Germinal center (tissue), 1 donor: ENCODE data around the gene OLFML2A.

Experiments
- DNase-seq: peaks from one replicate; pipeline ENCODE4 v3.0.0; 2012; ENCODE audit warnings: mixed read lengths, low spot score

The OLFML2A gene

DNA sequence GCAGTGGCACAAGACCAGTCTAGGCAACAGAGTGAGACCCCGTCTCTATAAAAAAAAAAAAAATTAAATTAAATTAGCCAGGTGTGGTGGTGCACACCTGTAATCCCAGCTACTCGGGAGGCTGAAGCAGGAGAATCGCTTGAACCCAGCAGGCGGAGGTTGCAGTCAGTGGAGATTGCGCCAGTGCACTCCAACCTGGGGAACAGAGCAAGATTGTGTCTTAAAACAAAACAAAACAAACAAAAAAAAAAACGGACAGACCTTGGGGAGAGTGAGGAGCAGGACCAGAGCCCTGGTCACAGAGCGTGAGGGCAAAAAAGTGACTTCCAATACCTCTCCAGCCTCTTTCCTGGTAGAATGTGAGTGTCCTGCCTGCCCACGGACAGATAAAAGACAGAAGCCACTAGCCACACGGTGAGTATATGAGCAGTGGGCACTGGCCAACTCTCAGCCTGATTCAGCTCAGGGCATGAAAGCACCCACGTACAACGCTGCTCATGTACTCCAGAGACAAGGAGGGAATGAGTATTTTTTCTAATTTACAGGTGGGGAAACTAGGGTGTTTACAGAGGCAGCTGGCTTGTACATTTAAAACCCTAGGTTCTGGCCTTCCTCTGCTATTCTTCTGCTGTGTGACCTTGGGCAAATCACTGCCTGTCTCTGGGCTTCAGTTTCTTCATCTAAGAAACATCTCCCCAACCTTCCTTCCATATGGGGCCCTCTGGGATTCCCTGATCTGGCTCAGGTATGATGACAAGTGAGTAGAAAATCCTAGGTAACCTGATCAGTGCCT lies 1.8 kb downstream of the OLFML2A start:
- no peak for DNase-seq

DNA sequence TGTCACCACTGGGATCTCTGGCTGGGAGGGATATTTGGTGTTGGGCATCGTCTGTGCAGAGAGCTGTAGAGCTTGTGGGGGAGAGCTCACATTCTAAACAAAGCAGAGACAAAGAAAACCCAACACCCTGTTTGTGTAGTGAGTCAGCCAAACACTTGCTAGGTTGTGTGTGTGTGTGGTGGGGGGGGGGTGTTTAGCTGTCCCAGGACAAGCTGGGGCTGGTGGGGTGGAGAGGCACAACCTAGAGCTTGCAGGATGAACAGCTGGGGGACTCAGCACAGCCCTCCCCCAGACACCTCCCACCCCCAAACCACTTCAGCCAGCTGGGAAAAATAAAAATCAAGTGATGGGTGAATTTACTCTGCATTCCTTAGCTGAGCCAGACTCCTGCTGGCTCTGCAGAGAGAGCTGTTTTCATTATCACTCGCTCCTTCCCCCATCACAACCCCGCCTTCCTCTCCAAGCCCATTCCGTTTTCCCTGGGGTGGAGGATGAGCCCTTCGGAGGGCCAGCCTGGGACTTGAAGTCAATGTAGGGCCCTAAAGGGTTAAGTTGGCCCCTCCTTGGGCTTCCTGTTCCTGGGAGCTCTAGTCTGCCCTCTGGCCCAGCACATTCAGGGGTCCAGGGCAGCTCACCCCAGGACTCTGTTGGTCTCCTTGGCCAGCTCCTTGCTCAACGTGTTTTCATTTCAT lies 2.6 kb downstream of the OLFML2A start:
- no peak for DNase-seq

DNA sequence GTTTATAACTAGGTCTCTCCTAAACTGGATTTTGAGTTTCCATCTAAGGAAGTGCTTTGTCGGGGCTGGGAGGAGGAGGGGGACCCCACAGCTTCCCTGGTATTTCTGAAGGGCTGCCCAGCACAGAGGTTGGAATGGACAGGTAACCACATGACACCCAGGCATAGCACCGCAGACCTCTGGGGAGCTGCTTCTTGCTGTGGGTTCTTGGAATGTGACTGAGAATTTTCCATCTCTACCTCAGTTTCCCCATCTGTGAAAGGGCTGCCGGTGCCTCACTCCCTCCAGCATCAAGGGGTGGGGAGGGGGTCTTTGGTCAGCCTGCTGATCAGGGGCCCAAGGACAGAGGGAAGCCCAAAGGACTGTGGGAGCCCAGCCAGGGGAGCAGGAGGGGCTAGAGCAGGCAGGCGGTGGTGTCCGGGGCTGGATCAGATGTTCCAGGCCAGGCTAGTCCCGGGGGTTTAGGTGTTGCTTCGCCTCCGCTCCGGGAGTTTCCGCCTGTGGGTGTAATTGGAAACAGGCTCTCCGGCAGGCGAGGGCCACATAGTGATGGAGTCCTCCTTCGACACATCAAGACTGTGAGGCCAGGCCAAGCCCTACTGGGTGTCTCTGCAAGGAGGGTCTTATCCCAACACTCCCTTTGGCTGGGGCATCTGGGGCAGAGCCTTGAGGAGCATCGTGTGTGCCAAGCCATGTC lies 3.3 kb downstream of the OLFML2A start:
- DNase-seq: no peak

DNA sequence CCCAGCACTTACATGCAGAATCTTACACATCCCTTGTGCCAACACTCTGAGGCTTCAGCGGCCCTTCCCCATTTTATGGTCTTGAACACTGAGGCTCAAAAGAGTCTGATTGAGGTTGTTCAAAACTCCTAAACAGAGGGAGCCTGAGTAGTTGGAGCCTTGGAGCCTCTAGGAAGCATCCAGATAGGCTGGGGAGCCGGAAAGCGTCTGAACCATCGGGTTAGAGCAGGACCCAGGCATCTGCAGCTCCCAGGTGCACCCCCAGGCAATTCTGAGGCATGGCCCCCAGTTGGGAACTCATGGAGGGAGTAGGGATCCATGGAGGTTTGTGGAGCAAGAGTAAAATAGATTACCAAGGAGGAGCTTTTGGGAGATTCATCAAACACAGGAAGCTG lies 3.8 kb downstream of the OLFML2A start:
- no peak for DNase-seq

DNA sequence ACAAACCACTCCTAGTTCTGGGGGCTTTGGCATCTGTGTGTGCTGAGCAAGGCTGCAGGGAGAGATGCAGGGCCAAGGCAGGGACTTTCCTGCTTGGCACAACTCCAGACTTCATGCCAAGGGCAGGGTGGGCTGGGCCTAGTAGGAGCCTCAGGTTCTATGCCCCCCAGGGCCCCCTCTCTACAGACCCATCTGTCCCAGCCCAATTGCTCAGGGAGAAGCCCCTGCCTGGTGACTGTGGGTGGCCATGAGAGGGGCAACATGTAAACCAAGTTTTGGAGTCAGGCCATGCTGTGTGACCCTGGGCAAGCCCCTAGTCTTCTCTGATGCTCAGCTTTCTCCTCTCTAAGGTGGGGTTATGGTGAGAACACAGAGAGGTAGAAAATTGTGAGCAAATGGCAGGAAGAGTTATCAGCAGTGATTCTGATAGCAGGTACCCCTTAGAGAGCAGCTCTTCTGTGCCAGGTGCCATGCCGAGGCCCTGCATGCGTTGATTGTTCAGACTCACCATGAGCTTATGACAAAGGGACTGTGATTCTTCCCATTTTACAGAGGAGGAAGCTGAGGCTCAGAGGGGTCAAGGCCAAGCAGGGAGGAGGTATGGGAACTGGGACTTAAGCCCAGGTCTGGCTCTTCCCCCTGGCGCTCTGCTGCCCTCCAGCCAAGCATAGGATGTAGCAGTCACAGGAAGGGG lies 5.2 kb downstream of the OLFML2A start:
- DNase-seq: no peak

DNA sequence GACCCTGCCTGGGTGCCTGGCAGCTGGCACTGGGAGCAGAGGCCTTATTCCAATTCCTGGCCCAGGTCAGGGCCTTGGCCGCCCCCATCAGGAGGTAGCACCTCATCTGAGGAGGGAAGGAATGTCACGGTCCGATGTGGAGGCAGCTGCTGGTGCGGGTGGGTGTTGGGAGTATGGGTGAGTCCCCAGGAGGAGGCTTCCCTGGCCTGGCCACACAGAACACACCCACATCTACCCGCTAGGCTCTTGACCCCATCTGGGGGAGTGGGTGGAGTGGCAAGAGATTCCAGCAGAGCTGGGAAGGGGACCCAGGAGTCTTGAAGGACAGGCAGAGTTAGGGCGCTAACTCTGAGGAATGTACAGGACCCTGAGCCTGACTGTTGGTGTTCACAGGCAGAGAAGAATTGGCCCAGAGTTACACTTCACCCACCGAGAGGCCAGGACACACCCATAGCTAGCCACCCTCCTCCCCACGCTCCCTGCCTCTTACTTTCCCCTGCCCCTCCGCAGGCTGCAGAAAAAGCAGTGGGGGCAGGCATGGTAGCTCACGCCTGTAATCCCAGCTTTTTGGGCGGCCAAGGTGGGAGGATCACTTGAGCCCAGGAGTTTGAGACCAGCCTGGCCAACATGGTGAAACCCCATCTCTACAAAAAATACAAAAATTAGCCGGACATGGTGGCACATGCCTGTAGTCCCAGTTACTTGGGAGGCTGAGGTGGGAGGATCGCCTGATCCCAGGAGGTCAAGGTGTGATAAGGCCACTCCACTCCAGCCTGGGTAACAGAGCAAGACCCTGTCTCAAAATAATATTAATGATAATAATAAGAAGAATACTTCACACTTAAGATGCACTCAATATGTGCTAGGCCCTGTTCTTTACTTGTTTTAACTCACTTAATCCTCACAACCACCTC lies 6.0 kb downstream of the OLFML2A start:
- no peak for DNase-seq

DNA sequence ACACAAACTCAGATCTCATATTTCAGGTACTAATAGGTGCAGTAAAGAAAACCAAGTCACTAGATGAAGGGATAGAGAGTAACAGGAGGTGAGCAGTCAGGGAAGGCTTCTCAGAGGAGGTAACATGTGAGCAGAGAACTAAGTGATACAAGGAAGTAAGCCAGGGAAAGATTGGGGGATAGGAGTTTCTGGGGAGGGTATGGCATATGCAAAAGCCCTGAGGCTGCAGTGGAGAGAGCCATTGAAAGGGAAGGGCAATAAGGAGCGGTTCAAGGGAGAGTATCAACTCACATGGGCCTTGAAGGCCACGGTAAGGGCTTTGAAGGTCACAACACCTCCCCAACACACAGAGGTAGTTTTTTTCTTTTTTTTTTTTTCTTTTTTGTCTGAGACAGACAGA lies 6.9 kb downstream of the OLFML2A start:
- no peak for DNase-seq

DNA sequence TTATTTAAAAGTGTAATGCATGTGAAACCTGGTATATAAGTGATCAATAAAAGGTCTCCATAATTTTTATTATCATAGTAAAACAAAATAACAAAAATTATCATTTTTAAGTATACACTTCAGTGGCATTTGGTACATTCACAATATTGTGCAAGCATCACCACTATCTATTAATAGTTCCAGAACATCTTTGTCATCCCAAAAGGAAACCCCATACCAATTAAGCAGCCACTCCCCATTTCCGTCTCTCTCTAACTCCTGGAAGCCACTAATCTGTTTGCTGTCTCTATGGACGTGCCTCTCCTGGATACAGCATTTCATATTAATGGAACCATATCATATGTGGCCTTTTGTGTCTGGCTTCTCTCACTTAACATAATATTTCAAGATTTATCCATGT lies 7.6 kb downstream of the OLFML2A start:
- no peak for DNase-seq

DNA sequence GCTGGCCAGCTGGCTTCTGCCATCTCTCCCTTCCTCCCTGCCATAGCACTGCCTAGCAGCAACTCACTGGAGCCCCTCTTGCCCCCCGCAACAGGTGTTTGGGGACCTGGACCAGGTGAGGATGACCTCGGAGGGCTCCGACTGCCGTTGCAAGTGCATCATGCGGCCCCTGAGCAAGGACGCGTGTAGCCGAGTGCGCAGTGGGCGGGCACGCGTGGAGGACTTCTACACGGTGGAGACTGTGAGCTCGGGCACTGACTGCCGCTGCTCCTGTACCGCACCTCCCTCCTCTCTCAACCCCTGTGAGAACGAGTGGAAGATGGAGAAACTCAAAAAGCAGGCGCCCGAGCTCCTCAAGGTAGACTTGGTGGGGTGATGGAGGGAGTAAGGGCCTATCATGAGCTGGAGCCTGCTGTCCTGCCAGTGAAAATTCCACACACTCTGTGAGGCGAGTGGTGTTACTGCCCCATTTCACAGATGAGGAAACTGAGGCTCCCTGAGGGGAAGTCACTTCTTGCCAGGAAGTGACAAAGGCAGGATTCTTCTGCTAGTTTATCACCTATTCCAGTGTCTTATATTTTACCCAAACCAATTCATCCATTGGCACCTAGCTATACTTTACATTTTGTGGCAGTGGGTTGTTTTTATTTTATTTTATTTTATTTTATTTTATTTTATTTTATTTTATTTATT lies 10.1 kb downstream of the OLFML2A start:
- DNase-seq: no peak

DNA sequence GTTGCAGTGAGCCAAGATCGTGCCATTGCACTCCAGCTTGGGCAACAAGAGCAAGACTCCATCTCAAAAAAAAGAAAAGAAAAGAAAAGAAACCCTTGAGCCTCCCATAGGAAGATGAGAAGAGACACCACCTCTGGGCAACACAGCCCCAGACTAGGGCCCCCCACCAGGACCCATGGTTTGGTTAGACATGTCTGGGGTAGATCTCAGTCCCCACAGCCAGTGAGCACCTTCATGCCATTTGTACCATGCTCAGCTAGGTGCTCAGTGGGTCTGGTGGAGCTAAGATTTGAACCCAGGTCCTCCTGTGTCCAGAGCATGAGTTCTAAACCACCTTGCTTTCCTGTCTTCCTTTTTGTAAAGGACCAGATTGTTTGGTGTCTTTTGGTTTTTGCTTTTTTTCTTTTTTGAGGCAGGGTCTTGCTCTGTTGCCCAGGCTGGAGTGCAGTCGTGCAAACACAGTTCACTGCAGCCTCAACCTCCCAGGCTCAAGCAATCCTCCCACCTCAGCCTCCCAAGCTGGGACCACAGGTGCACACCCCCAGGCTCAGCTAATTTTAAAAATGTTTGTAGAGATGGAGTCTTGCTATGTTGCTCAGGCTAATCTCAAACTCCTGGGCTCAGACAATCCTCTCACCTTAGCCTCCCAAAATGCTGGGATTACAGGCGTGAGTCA lies 11.7 kb downstream of the OLFML2A start:
- no peak for DNase-seq

DNA sequence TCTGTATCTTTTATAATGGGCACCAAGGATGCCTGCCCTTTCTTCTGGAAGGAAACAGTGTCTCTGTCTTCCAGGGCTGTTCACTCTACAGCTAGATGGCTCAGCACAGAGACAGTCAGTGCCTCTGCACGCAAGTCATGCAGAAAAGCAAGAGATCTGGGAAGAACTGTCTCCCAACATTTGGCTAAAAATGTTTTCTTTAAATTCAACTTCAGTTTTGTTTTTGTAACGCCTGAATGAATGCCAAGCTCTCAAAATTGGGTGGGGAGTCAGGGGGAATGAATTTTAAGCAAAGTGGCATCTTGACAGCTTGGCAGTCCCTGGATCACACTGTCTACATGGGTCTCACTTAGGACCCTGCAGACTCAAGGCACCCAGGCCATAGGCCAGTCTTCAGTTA lies 12.6 kb downstream of the OLFML2A start:
- no peak for DNase-seq

DNA sequence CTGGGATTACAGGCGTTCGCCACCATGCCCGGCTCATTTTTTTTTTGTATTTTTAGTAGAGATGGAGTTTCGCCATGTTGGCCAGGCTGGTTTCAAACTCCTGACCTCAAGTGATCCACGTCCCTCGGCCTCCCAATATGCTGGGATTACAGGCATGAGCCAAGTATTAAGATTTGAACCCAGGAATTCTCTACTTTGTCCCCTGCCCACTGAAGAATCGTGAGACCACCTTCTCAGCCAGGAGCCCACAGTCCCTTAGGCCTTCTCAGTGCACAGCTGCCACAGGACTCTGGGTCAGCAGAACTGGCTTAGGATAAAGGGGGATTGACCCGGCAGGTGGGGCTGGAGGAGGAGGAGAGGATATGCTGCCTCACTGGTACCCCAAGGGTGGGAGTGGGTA lies 13.4 kb downstream of the OLFML2A start:
- DNase-seq: no peak

DNA sequence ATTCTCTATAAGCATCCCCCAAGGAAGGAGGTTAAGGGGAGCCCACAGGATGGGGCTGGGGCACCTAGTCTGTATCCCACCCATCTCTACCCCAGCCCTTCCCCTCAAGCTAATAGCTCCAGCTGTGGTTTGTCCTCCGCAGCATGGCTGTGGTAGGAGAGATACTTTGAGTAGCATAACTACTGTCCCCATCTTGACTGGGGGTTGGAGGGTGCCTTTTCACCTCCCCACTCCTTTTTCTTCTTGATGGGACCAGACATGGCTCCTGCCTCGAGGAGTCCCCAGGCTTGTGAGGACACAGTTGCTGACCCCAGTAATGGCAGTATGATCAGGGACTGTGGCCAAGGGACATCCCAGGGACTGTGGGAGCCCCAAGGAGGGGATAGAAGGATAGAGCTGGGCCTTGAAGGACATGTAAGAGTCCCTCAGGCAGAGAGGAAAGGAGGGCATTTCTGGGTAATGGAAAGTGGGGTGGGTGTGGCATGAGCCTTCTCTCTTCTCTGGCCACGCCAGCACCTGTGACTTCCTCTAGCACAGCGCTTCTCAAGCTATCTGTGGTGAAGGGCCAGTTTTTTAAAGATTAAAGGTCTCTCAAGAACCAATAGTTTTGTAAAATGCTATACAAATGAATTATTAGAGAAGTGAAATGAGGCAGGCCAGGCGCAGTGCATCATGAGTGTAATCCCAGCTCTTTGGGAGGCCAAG lies 14.0 kb downstream of the OLFML2A start:
- DNase-seq: no peak

DNA sequence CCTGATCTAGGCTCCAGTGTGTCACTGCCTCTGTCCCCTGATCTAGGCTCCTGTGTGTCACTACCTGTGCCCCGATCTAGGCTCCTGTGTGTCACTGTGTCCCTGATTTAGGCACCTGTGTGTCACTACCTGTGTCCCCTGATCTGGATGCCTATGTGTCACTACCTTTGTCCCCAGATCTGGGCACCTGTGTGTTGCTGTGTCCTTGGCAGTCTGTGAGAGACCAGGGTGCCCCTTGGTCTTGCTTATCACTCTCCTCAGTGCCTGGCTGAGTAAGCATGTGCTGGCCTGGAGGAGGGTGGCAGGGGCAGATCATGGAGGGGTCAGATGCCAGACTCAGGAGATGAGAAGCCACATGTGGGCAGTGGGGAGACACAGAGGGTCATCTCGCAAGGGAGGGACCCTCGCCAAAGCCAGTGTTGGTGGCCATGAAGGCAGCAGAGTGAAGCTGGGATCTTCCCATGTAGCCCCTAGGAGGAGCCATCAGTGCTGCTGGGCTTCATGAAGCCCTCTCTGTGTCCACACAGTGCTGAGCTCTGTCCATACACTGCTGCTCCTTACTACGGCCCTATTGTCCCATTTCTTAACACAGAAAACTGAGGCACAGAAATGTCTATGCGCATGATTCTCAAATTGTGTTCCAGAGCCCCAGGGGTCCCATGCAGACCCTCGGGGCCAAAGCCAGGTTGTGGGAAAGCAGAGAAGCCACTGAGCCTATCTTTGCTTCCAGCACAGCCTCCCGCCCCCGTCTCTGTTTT lies 15.5 kb downstream of the OLFML2A start:
- no peak for DNase-seq

DNA sequence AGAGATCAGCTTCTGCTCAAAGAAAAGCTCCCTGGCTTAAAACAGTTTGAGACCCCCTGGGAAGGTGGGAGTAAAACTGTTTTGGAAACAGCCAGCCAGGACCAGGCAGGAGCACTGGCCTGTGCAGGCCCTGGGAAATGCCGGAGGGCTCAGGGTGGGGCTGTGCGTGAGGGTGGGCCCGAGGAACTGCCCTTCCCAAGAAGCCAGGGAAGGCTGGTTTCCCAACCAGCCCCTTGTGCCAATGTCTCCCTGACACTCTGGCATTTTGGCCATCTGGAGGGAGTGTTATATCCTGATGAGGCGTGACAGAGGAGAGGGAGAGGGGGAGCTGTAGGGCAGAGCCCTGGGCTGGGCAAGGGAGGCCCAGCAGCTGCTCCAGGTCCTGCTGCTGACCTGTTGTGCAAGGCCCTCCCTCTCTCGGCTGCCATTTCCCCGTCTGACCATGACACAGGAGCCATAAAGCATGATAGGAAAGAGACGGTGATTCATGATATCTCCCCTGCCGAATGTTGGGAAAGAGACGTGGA lies 16.1 kb downstream of the OLFML2A start:
- no peak for DNase-seq

DNA sequence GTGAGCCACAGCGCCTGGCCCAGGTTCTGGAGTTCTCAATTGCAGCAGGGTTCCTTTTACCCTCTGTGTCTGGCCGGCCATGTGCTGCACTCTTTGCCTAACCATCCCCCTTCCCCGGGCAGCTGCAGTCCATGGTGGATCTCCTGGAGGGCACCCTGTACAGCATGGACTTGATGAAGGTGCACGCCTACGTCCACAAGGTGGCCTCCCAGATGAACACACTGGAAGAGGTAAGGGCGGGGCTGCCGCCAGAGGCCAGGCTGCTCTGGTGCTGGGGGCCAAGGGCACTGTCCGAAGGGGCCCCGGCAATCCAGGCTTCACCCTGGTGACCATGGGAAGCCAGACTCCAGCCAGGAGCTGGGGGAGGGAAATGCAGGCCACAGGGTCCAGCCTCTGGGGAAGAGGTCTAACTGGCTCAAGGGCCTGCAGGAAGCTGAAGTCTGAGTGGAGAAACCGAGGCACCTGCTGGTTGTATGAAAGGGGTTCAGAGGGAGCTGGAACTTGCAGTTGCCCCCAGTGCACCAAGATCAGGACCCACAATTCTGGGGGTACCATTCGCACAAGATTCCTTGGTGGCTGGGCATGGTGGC lies 18.1 kb downstream of the OLFML2A start:
- no peak for DNase-seq

DNA sequence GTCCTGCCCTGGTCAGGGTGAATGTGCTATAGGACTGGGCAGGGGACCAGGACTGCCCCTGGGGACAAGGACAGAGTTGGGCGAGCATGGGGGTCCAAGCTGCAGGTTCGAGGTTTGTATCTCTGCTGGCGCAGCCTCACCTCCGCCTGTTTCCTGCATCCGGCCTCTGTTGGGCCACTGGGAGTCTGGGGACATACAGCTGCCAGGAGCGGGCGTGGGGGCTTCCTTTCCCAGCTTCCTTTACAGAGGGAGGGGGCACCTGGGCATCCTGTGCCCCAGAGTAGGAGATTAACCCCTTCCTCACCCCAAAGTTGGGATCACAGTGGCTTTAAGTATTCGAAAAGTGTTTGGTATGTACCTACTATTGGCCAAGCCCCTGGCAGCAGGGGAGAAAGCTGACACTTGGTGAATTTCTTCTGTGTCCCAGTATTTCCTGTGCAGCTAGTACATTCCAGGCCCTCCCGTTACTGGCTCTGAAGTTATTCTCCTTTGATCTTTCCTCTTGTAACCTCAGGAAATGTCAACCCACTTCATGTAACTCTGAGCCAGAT lies 19.0 kb downstream of the OLFML2A start:
- DNase-seq: no peak
